Liver (tissue), 3 donors: ENCODE measurements around the gene CETN2.

ENCODE experiments used
- EGR1 ChIP-seq, 2 donors: IDR thresholded peaks; 2 replicates each; pipeline ENCODE4 v1.6.1; 2016 to 2018; ENCODE audit warnings: antibody characterized with exemption in 2 of 2, low read depth in 2 of 2
- TF ChIP-seq, protein P1 (sequence below): fragments of 150-350 bp; IDR thresholded peaks from 2 replicates; pipeline ENCODE4 v1.5.1; 2017; ENCODE audit warnings: improper control_type of control experiment, low read depth, low read length; ENCODE audit not compliant: missing input control
- donor health status: healthy.
- donor health status: healthy.

DNA sequence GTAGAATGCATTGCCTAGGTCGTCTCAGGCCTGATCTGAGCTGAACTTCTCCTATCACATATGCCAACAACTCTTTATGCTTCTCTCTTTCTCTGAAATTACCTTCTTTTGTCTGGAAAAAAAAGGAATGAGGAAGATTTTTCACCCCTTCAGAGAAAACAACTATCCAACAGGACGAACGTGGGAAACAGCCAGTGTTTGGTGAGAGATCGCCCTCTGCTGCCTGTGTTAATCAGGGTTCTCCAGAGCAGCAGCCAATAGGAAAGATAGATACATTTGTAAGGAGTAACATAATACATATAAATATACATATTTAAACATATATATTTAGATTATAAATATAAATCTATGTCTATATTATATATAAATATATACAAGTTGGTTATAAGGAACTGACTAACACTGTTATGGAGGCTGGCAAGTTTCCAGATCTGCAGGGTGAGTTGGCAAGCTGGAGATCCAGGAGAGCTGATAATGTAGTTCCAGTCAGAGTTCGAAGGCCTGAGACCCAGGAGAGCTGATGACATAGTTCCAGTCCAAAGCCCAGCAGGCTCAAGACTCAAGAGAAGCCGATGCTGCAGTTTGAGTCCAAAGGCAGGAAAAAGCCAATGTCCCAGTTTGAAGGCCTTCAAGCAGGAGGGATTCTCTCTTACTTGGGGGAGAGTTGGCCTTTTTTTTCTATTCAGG is 13.3 kb downstream of the CETN2 start:
- TF ChIP-seq, protein P1, sequence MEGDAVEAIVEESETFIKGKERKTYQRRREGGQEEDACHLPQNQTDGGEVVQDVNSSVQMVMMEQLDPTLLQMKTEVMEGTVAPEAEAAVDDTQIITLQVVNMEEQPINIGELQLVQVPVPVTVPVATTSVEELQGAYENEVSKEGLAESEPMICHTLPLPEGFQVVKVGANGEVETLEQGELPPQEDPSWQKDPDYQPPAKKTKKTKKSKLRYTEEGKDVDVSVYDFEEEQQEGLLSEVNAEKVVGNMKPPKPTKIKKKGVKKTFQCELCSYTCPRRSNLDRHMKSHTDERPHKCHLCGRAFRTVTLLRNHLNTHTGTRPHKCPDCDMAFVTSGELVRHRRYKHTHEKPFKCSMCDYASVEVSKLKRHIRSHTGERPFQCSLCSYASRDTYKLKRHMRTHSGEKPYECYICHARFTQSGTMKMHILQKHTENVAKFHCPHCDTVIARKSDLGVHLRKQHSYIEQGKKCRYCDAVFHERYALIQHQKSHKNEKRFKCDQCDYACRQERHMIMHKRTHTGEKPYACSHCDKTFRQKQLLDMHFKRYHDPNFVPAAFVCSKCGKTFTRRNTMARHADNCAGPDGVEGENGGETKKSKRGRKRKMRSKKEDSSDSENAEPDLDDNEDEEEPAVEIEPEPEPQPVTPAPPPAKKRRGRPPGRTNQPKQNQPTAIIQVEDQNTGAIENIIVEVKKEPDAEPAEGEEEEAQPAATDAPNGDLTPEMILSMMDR: peak; percentile 23
- no peak for TF ChIP-seq EGR1 (IDR thresholded peaks at IDR 0.05; ENCODE audit: low read depth in 2 of 2)
